HG03064 (cell line): Measurements from ENCODE around the gene KATNA1.
"Not testable (repeated sequence)": the region's sequence is repeated elsewhere in the genome, so short reads cannot be mapped to it uniquely, and the experiment has no call there.

Source experiments
- ATAC-seq: cut with Tn5 transposase; IDR thresholded peaks from one replicate; pipeline ENCODE4 v1.9.1; 2021; ENCODE audit warnings: low read depth; ENCODE audit not compliant: unreplicated experiment

KATNA1 gene

GRCh38 chr6:149648148-149649145, at the start of gene KATNA1:
Gene KATNA1 (minus strand): TSS chr6:149648714. CDS start chr6:149638547, 10,167 bp downstream.
- ATAC-seq = peak; percentile 79

- ATAC-seq = no peak
Measured at GRCh38 chr6:149698175-149698574, 49.7 kb upstream of the KATNA1 start.

GRCh38 chr6:149696901-149697300, 48.4 kb upstream of the KATNA1 start:
- ATAC-seq = no peak

- ATAC-seq = no peak
Measured at GRCh38 chr6:149694921-149695320, 46.4 kb upstream of the KATNA1 start.

GRCh38 chr6:149691201-149691600, 42.7 kb upstream of the KATNA1 start:
- no peak for ATAC-seq

GRCh38 chr6:149686230-149686629, 37.7 kb upstream of the KATNA1 start:
- no peak for ATAC-seq

- ATAC-seq = no peak
Measured at GRCh38 chr6:149683256-149683859, 34.8 kb upstream of the KATNA1 start.

GRCh38 chr6:149681845-149682244, 33.3 kb upstream of the KATNA1 start:
- ATAC-seq = not testable (repeated sequence)

GRCh38 chr6:149681209-149681608, 32.7 kb upstream of the KATNA1 start:
- no peak for ATAC-seq

- ATAC-seq = no peak
Measured at GRCh38 chr6:149680503-149680902, 32.0 kb upstream of the KATNA1 start.

- not testable (repeated sequence) for ATAC-seq
Measured at GRCh38 chr6:149672265-149672664, 23.8 kb upstream of the KATNA1 start.

GRCh38 chr6:149660028-149660427, 11.5 kb upstream of the KATNA1 start:
- ATAC-seq = no peak

- ATAC-seq = no peak
Measured at GRCh38 chr6:149657441-149657840, 8.9 kb upstream of the KATNA1 start.

GRCh38 chr6:149651056-149651455, 2.5 kb upstream of the KATNA1 start:
- ATAC-seq = no peak

- no peak for ATAC-seq
Measured at GRCh38 chr6:149646599-149646998, 1.9 kb downstream of the KATNA1 start.

- no peak for ATAC-seq
Measured at GRCh38 chr6:149642829-149643580, 5.5 kb downstream of the KATNA1 start.

- ATAC-seq = no peak
Measured at GRCh38 chr6:149636124-149636523, 12.4 kb downstream of the KATNA1 start.

GRCh38 chr6:149634315-149634714, 14.2 kb downstream of the KATNA1 start:
- ATAC-seq = no peak

GRCh38 chr6:149628875-149629510, 19.5 kb downstream of the KATNA1 start:
- ATAC-seq = peak; percentile 84

- no peak for ATAC-seq
Measured at GRCh38 chr6:149627672-149628071, 20.8 kb downstream of the KATNA1 start.
